Activated T-cell treated with anti-CD3 and anti-CD28 coated beads, Interleukin-2, amount 50 U/mL, for 1 hour (primary cell): ENCODE results near the gene TRPM1.

Experiments
- DNase-seq: peaks from one replicate; pipeline ENCODE4 v3.0.0-alpha.2; 2020

The TRPM1 gene

GRCh38 chr15:31013863-31014607 lies 87.5 kb downstream of the TRPM1 start:
- DNase-seq = no peak

- DNase-seq = no peak
These were observed 89.1 kb downstream of the TRPM1 start for GRCh38 chr15:31012455-31012854.

GRCh38 chr15:31010036-31010435 lies 91.5 kb downstream of the TRPM1 start:
- DNase-seq = no peak

- DNase-seq = no peak
These were observed 95.9 kb downstream of the TRPM1 start for GRCh38 chr15:31005660-31006059.

GRCh38 chr15:31004220-31004733 lies 97.2 kb downstream of the TRPM1 start:
- no peak for DNase-seq

GRCh38 chr15:31001702-31002101 lies 99.8 kb downstream of the TRPM1 start:
- DNase-seq = no peak

- no peak for DNase-seq
These were observed 101.8 kb downstream of the TRPM1 start for GRCh38 chr15:30999729-31000128.

GRCh38 chr15:30997270-30997669 lies 104.3 kb downstream of the TRPM1 start:
- DNase-seq = no peak

GRCh38 chr15:30992249-30992864 lies 109.2 kb downstream of the TRPM1 start:
- DNase-seq = no peak

GRCh38 chr15:30991255-30992235 lies 110.0 kb downstream of the TRPM1 start, which contains the start of gene MTMR10:
Gene MTMR10, minus strand, starts transcription at chr15:30991628. Its CDS starts 122 bp downstream, at chr15:30991506.
- DNase-seq = peak; percentile 82

GRCh38 chr15:30990446-30991254 lies 110.9 kb downstream of the TRPM1 start:
- no peak for DNase-seq

- DNase-seq = no peak
These were observed 111.5 kb downstream of the TRPM1 start for GRCh38 chr15:30990036-30990435.

- DNase-seq = no peak
These were observed 116.4 kb downstream of the TRPM1 start for GRCh38 chr15:30985081-30985531.

- DNase-seq = no peak
These were observed 117.0 kb downstream of the TRPM1 start for GRCh38 chr15:30984542-30984941.

GRCh38 chr15:30984118-30984517 lies 117.4 kb downstream of the TRPM1 start:
- DNase-seq = no peak

- no peak for DNase-seq
These were observed 122.1 kb downstream of the TRPM1 start for GRCh38 chr15:30979457-30979856.

- no peak for DNase-seq
These were observed 123.2 kb downstream of the TRPM1 start for GRCh38 chr15:30978328-30978727.

GRCh38 chr15:30974112-30974511 lies 127.4 kb downstream of the TRPM1 start:
- DNase-seq = no peak

GRCh38 chr15:30973379-30973778 lies 128.1 kb downstream of the TRPM1 start:
- DNase-seq = no peak

GRCh38 chr15:30969724-30970123 lies 131.8 kb downstream of the TRPM1 start:
- no peak for DNase-seq

- no peak for DNase-seq
These were observed 137.8 kb downstream of the TRPM1 start for GRCh38 chr15:30963681-30964080.

GRCh38 chr15:30962659-30963058 lies 138.9 kb downstream of the TRPM1 start:
- no peak for DNase-seq
